K562 (cell line): ENCODE data around the gene SCG3. TPM values are rescaled to one million over a fixed set of nuclear protein-coding genes. Genes with fewer than 3 reads are reported as not detected.

Experiments used
- ARHGAP35 ChIP-seq: fragments of 450-650 bp; IDR thresholded peaks from 2 replicates; pipeline ENCODE4 v1.6.1; 2018; ENCODE audit not compliant: partially characterized antibody
- CC2D1A ChIP-seq: fragments of 450-650 bp; IDR thresholded peaks from 2 replicates; pipeline ENCODE4 v1.6.1; 2017; ENCODE audit warnings: mild to moderate bottlenecking
- CREM ChIP-seq: IDR thresholded peaks from 2 replicates; pipeline ENCODE4 v1.6.1; 2014; ENCODE audit warnings: antibody characterized with exemption, low read depth
- DIDO1 ChIP-seq: fragments of 450-650 bp; IDR thresholded peaks from 2 replicates; pipeline ENCODE4 v1.6.1; 2016; ENCODE audit warnings: low read depth, missing biosample characterization, missing genetic modification characterization
- EP400 ChIP-seq: fragments of 450-650 bp; IDR thresholded peaks from 2 replicates; pipeline ENCODE4 v1.6.1; 2017; ENCODE audit warnings: antibody characterized with exemption, mild to moderate bottlenecking, moderate library complexity
- ETV1 ChIP-seq: fragments of 450-650 bp; conservative IDR thresholded peaks from 2 replicates; pipeline ENCODE4 v1.6.1; 2016; ENCODE audit warnings: missing genetic modification characterization, control low read depth, low read depth, missing compliant biosample characterization
- GABPA ChIP-seq: fragments of 200-800 bp; sonication (Bioruptor generic); conservative IDR thresholded peaks from 2 replicates; pipeline ENCODE4 v1.6.1; 2016; ENCODE audit warnings: low read depth, missing genetic modification characterization, missing compliant biosample characterization
- GATA2 ChIP-seq: sonication (generic); formaldehyde crosslinking; IDR thresholded peaks from 2 replicates; pipeline ENCODE4 v1.4.0; 2020; ENCODE audit warnings: mild to moderate bottlenecking, missing genetic modification reagents
- HCFC1 ChIP-seq: IDR thresholded peaks from 2 replicates; pipeline ENCODE4 v1.6.1; 2012; ENCODE audit warnings: low read depth, low read length, improper control_type of control experiment
- KAT2B ChIP-seq: IDR thresholded peaks from one replicate; pipeline ENCODE4 v1.6.1; 2012; ENCODE audit warnings: low read depth, mild to moderate bottlenecking, control low read depth, inconsistent platforms, low read length, moderate library complexity
- KLF1 ChIP-seq: fragments of 450-650 bp; IDR thresholded peaks from 2 replicates; pipeline ENCODE4 v1.6.1; 2016; ENCODE audit warnings: missing genetic modification characterization, missing compliant biosample characterization
- MTA3 ChIP-seq: fragments of 450-650 bp; formaldehyde crosslinking; IDR thresholded peaks from 2 replicates; pipeline ENCODE4 v1.6.1; 2017; ENCODE audit warnings: mild to moderate bottlenecking, borderline replicate concordance
- NCOA2 ChIP-seq, 2 experiments: fragments of 450-650 bp; IDR thresholded peaks; 2 replicates each; pipeline ENCODE4 v1.6.1; 2018; ENCODE audit warnings: mild to moderate bottlenecking in 2 of 2, moderate library complexity in 1 of 2; ENCODE audit not compliant: partially characterized antibody in 2 of 2
- NR2F6 ChIP-seq: fragments of 450-650 bp; formaldehyde crosslinking; IDR thresholded peaks from 2 replicates; pipeline ENCODE4 v1.4.0; 2020; ENCODE audit warnings: mild to moderate bottlenecking
- PHF8 ChIP-seq: fragments of 200-600 bp; sonication (generic); IDR thresholded peaks from 2 replicates; pipeline ENCODE4 v1.6.1; 2012; ENCODE audit warnings: mixed run types, mild to moderate bottlenecking, inconsistent platforms, low read length, moderate library complexity, borderline replicate concordance
- SMAD1 ChIP-seq: fragments of 150-350 bp; IDR thresholded peaks from 2 replicates; pipeline ENCODE4 v1.6.1; 2014; ENCODE audit warnings: low read length, low read depth; ENCODE audit not compliant: partially characterized antibody
- ZNF197 ChIP-seq: fragments of 200-800 bp; sonication (Bioruptor generic); IDR thresholded peaks from 2 replicates; pipeline ENCODE4 v1.6.1; 2016; ENCODE audit warnings: low read depth, missing genetic modification characterization, missing compliant biosample characterization
- polyA plus RNA-seq, 8 experiments: library from polyadenylated mRNA; depleted of rRNA in 4 of 8; stranded (reverse) in 5 of 8; unstranded in 3 of 8; fragments of >200 nt; fragmentation: Nextera tagmentation in 2 of 8; fragmentation: Illumina TruSeq in 1 of 8; extraction: Ambion mirVana in 2 of 8; extraction: Trizol in 1 of 8; gene quantifications; 2 replicates each; pipeline versions ENCODE4 v1.2.1 to v1.2.3, GENCODE V29; 2011 to 2014; ENCODE audit warnings: inconsistent platforms in 1 of 8, missing spikeins in 1 of 8
- total RNA-seq, 7 experiments: library from RNA; depleted of rRNA in 6 of 7; stranded (reverse); fragments of >200 nt in 6 of 7; fragmentation: Illumina TruSeq in 2 of 7; extraction: Trizol in 2 of 7; gene quantifications; 2 replicates each; pipeline versions ENCODE4 v1.2.1 to v1.2.3, GENCODE V29; 2011 to 2021; ENCODE audit warnings: low replicate concordance in 1 of 7
- TF ChIP-seq, protein P1 (sequence below), 2 experiments: fragments of 200-800 bp in 1 of 2; sonication (Bioruptor generic) in 1 of 2; sonication (generic) in 1 of 2; formaldehyde crosslinking in 1 of 2; IDR thresholded peaks in 1 of 2; conservative IDR thresholded peaks in 1 of 2; 2 replicates each; pipeline versions ENCODE4 v1.5.0 to v1.6.1; 2016 to 2020; ENCODE audit warnings: missing compliant biosample characterization in 1 of 2, missing genetic modification characterization in 1 of 2, missing genetic modification reagents in 1 of 2
- TF ChIP-seq, protein P2 (sequence below): fragments of 250-450 bp; sonication (Bioruptor Pico); IDR thresholded peaks from 2 replicates; pipeline ENCODE4 v1.8.0; 2021; ENCODE audit warnings: mild to moderate bottlenecking, moderate library complexity
- TF ChIP-seq, protein P3 (sequence below), 2 experiments: fragments of 250-450 bp in 1 of 2; fragments of 450-650 bp in 1 of 2; sonication (Bioruptor Pico) in 1 of 2; IDR thresholded peaks; 2 replicates each; pipeline versions ENCODE4 v1.6.1 to v1.8.0; 2016 to 2021; ENCODE audit warnings: mild to moderate bottlenecking in 2 of 2, moderate library complexity in 2 of 2, missing compliant biosample characterization in 1 of 2, missing genetic modification characterization in 1 of 2
- TF ChIP-seq, protein P4 (sequence below): fragments of 250-450 bp; sonication (Bioruptor Pico); IDR thresholded peaks from 2 replicates; pipeline ENCODE4 v1.8.0; 2022; ENCODE audit warnings: moderate library complexity, mild to moderate bottlenecking, inconsistent platforms
- TF ChIP-seq, protein P5 (sequence below): fragments of 250-450 bp; sonication (Bioruptor Pico); IDR thresholded peaks from 2 replicates; pipeline ENCODE4 v1.4.0; 2020

The SCG3 gene
- total and polyA plus RNA-seq, 9 of the 15 experiments (the other 6 are each of a cell fraction or from before 2014, with no cell fraction given), result 13.0 to 43.8 (median 21.0) TPM

DNA sequence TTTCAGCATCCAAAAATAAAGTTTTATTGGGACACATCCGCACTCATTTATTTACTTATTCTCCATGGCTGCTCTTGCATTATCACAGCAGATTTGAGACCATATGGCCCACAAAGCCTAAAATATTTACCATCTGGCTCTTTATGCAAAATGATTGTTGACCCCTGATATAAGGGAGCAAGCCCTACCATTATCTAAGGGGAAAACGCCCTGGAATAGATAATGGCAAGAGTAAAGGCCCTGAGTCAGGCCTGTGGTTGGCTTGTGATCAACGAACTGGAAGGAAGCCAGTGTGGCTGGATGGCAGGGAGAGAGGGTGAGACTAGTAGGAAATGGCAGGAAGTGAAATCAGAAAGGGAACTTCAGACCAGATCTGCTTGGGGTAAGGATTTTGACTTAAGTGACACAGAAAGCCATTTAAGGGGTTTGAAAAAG, 34.2 kb upstream of the SCG3 start (continued):
- TF ChIP-seq MTA3, result peak; percentile 81; the same call in 1 of the 2 replicates
- TF ChIP-seq, protein P1, sequence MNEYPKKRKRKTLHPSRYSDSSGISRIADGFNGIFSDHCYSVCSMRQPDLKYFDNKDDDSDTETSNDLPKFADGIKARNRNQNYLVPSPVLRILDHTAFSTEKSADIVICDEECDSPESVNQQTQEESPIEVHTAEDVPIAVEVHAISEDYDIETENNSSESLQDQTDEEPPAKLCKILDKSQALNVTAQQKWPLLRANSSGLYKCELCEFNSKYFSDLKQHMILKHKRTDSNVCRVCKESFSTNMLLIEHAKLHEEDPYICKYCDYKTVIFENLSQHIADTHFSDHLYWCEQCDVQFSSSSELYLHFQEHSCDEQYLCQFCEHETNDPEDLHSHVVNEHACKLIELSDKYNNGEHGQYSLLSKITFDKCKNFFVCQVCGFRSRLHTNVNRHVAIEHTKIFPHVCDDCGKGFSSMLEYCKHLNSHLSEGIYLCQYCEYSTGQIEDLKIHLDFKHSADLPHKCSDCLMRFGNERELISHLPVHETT (CRISPR knock-in tag; conservative IDR thresholded peaks at IDR 0.05 in 1 of 2, IDR thresholded peaks at IDR 0.05 in 1 of 2), result peak in 1 of 2 experiments; percentile 92; a peak in 2 of 4 replicates
- TF ChIP-seq NCOA2 (IDR thresholded peaks at IDR 0.05; ENCODE audit: partially characterized antibody in 2 of 2), result peak; percentile 75 to 78
- peak; percentile 54 for TF ChIP-seq ETV1
- TF ChIP-seq, protein P2, sequence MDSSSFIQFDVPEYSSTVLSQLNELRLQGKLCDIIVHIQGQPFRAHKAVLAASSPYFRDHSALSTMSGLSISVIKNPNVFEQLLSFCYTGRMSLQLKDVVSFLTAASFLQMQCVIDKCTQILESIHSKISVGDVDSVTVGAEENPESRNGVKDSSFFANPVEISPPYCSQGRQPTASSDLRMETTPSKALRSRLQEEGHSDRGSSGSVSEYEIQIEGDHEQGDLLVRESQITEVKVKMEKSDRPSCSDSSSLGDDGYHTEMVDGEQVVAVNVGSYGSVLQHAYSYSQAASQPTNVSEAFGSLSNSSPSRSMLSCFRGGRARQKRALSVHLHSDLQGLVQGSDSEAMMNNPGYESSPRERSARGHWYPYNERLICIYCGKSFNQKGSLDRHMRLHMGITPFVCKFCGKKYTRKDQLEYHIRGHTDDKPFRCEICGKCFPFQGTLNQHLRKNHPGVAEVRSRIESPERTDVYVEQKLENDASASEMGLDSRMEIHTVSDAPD, result 0 out of 2 replicates have a peak, but pooled peaks have one; percentile 28
- peak; percentile 71 for TF ChIP-seq GABPA
- peak; percentile 93 for TF ChIP-seq KLF1 (tag)
- TF ChIP-seq DIDO1 (tag), result peak; percentile 52; the same call in 1 of the 2 replicates
- TF ChIP-seq, protein P3, sequence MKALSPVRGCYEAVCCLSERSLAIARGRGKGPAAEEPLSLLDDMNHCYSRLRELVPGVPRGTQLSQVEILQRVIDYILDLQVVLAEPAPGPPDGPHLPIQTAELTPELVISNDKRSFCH (CRISPR knock-in tag; IDR thresholded peaks at IDR 0.05), result no peak
- TF ChIP-seq, protein P3 (tag; IDR thresholded peaks at IDR 0.05), result 0 out of 2 replicates have a peak, but pooled peaks have one; percentile 50
- TF ChIP-seq SMAD1, result peak; percentile 88
- no peak for TF ChIP-seq ARHGAP35
- TF ChIP-seq, protein P4, sequence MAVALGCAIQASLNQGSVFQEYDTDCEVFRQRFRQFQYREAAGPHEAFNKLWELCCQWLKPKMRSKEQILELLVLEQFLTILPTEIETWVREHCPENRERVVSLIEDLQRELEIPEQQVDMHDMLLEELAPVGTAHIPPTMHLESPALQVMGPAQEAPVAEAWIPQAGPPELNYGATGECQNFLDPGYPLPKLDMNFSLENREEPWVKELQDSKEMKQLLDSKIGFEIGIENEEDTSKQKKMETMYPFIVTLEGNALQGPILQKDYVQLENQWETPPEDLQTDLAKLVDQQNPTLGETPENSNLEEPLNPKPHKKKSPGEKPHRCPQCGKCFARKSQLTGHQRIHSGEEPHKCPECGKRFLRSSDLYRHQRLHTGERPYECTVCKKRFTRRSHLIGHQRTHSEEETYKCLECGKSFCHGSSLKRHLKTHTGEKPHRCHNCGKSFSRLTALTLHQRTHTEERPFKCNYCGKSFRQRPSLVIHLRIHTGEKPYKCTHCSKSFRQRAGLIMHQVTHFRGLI, result peak; percentile 67
- peak; percentile 70 for TF ChIP-seq CREM
- TF ChIP-seq ZNF197 (CRISPR knock-in tag), result peak; percentile 75; the same call in 1 of the 2 replicates
- TF ChIP-seq GATA2, result peak; percentile 82
- peak; percentile 96 for TF ChIP-seq CC2D1A
- TF ChIP-seq PHF8, result no peak
- no peak for TF ChIP-seq KAT2B
- peak; percentile 22; the same call in 1 of the 2 replicates for TF ChIP-seq HCFC1
- TF ChIP-seq NR2F6 (CRISPR knock-in tag), result 0 out of 2 replicates have a peak, but pooled peaks have one; percentile 70
- TF ChIP-seq, protein P5, sequence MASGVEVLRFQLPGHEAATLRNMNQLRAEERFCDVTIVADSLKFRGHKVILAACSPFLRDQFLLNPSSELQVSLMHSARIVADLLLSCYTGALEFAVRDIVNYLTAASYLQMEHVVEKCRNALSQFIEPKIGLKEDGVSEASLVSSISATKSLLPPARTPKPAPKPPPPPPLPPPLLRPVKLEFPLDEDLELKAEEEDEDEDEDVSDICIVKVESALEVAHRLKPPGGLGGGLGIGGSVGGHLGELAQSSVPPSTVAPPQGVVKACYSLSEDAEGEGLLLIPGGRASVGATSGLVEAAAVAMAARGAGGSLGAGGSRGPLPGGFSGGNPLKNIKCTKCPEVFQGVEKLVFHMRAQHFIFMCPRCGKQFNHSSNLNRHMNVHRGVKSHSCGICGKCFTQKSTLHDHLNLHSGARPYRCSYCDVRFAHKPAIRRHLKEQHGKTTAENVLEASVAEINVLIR (CRISPR knock-in tag), result 0 out of 2 replicates have a peak, but pooled peaks have one; percentile 36
- peak; percentile 59; the same call in 1 of the 2 replicates for TF ChIP-seq EP400
